Activated CD8-positive, alpha-beta memory T cell treated with anti-CD3 and anti-CD28 coated beads, Interleukin-2, amount 10 ng/mL, durations not matched to agents 7 days and 5 days (primary cell): ENCODE data around the gene RHBDF1. TPM values are rescaled to one million over a fixed set of nuclear protein-coding genes. Genes with fewer than 3 reads are reported as not detected.
"Not testable (repeated sequence)": the region's sequence is repeated elsewhere in the genome, so short reads cannot be mapped to it uniquely, and the experiment has no call there.

Experiments used
- ATAC-seq: fragments of 150-1000 bp; cut with Tn5 transposase; one replicate; pipeline ENCODE4 v1.10.0; 2021; ENCODE audit warnings: moderate library complexity
- CTCF ChIA-PET: fragments of 350-600 bp; sonication (Branson Sonifier 250); formaldehyde crosslinking; loops from one replicate; lab custom pipeline; 2021; ENCODE audit warnings: antibody characterized with exemption; lab: Charles Lee
- DNase-seq: peaks from one replicate; pipeline ENCODE4 v3.0.0-alpha.2; 2020
- H3K27ac Mint-ChIP-seq: one replicate; pipeline ENCODE4 v1.8.0; 2021; ENCODE audit warnings: mild to moderate bottlenecking, mixed read lengths
- H3K27me3 Mint-ChIP-seq: one replicate; pipeline ENCODE4 v1.8.0; 2021; ENCODE audit warnings: mixed read lengths
- H3K36me3 Mint-ChIP-seq: one replicate; pipeline ENCODE4 v1.8.0; 2021; ENCODE audit warnings: mild to moderate bottlenecking, mixed read lengths
- H3K4me1 Mint-ChIP-seq: one replicate; pipeline ENCODE4 v1.8.0; 2021; ENCODE audit warnings: mixed read lengths
- H3K4me3 Mint-ChIP-seq: one replicate; pipeline ENCODE4 v1.8.0; 2021; ENCODE audit warnings: mild to moderate bottlenecking, moderate library complexity, mixed read lengths
- H3K9me3 Mint-ChIP-seq: one replicate; pipeline ENCODE4 v1.8.0; 2022; ENCODE audit warnings: low read depth, mixed read lengths
- microRNA-seq: library from miRNA; unstranded; fragments of <30 nt; microRNA quantifications from one replicate; pipeline ENCODE4 v1.2.0, GENCODE V29; 2022
- total RNA-seq, 2 experiments: library from RNA; stranded (reverse); gene quantifications; one replicate each; pipeline ENCODE4 v1.2.3, GENCODE V29; 2021

Gene RHBDF1
- total RNA-seq, 2 experiments from 2014 or later, result 0.23 to 0.33 TPM

GRCh38 chr16:30627-31026 is 41.8 kb downstream of the RHBDF1 start:
- H3K27ac Mint-ChIP-seq, H3K9me3 Mint-ChIP-seq, H3K27me3 Mint-ChIP-seq, CTCF ChIA-PET, H3K4me3 Mint-ChIP-seq, H3K36me3 Mint-ChIP-seq, H3K4me1 Mint-ChIP-seq, DNase-seq, ATAC-seq: not testable (repeated sequence)

GRCh38 chr16:25926-26348 is 46.5 kb downstream of the RHBDF1 start:
- H3K27me3 Mint-ChIP-seq, CTCF ChIA-PET, H3K27ac Mint-ChIP-seq, H3K4me1 Mint-ChIP-seq, H3K9me3 Mint-ChIP-seq, H3K36me3 Mint-ChIP-seq, DNase-seq, H3K4me3 Mint-ChIP-seq: not testable (repeated sequence)
- peak; percentile 86 for ATAC-seq

DNA sequence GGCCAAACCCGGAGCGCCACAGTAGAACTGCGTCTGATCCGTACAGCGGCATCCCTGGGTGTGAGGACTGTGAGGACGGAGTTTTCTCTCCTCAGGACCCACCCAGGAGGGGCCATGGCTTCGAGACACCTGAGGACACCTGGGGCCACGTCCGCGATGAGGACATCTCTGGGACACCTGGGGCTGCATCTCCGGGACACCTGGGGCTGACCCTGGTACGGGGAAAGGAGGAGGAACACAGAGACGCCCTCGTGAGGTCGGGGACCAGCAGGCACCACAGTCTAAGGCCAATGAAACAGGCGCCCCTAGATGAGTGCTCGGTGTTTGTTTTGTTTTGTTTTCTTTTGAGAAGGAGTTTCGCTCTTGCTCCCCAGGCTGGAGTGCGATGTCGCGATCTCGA is 48.3 kb downstream of the RHBDF1 start:
- DNase-seq, H3K27ac Mint-ChIP-seq, H3K9me3 Mint-ChIP-seq, H3K27me3 Mint-ChIP-seq, ATAC-seq, H3K36me3 Mint-ChIP-seq, CTCF ChIA-PET, H3K4me3 Mint-ChIP-seq, H3K4me1 Mint-ChIP-seq: not testable (repeated sequence)

GRCh38 chr16:20886-21285 is 51.5 kb downstream of the RHBDF1 start:
- H3K9me3 Mint-ChIP-seq, H3K4me1 Mint-ChIP-seq, H3K27me3 Mint-ChIP-seq, ATAC-seq, H3K4me3 Mint-ChIP-seq, H3K27ac Mint-ChIP-seq, DNase-seq, H3K36me3 Mint-ChIP-seq, CTCF ChIA-PET: not testable (repeated sequence)

GRCh38 chr16:17062-17765 is 55.2 kb downstream of the RHBDF1 start:
- H3K27ac Mint-ChIP-seq, CTCF ChIA-PET, H3K9me3 Mint-ChIP-seq, H3K4me3 Mint-ChIP-seq, ATAC-seq, H3K4me1 Mint-ChIP-seq, H3K36me3 Mint-ChIP-seq, H3K27me3 Mint-ChIP-seq, DNase-seq: not testable (repeated sequence)

- H3K36me3 Mint-ChIP-seq, H3K27me3 Mint-ChIP-seq, H3K4me3 Mint-ChIP-seq, H3K9me3 Mint-ChIP-seq, H3K4me1 Mint-ChIP-seq, H3K27ac Mint-ChIP-seq, CTCF ChIA-PET: not testable (repeated sequence)
- ATAC-seq (peak; percentile 42), DNase-seq (peak; percentile 95)
Observed at GRCh38 chr16:10772-11171, 61.7 kb downstream of the RHBDF1 start.

GRCh38 chr16:9903-10665 is 62.3 kb downstream of the RHBDF1 start:
- CTCF ChIA-PET, result no interaction called here
- no peak for DNase-seq
- Mint-ChIP-seq H3K4me1 (no peaks in the 10 kb centered on the region), H3K36me3 (no peaks in the 10 kb centered on the region), H3K27ac (peak overlapping the region; percentile 52), H3K27me3 (no peaks in the 10 kb centered on the region), H3K4me3 (peak overlapping the region; percentile 66), H3K9me3 (no peaks in the 10 kb centered on the region)
- ATAC-seq, result peak; percentile 98

Small RNA genes lying within 50 kb of the gene (microRNA-seq; reads per million reads assigned to microRNA genes)
- not detected for gene MIR6859-4

Other genes starting within 250 kb of the RHBDF1 start
- gene POLR3K, start 19.0 kb downstream of the RHBDF1 start, total RNA-seq, result 10 to 100 TPM; 40.4 to 53.1 TPM
- gene SNRNP25, start 18.8 kb downstream of the RHBDF1 start, total RNA-seq, result 10 to 100 TPM; 86.6 to 90.8 TPM
- 10 to 100 TPM; 60.2 to 60.6 TPM for gene MPG, start 5.6 kb upstream of the RHBDF1 start, total RNA-seq
- gene NPRL3, start 66.0 kb upstream of the RHBDF1 start, total RNA-seq, result 10 to 100 TPM; 33.7 to 34.6 TPM
- gene HBZ, start 80.0 kb upstream of the RHBDF1 start, total RNA-seq, result not detected
- gene HBM, start 93.3 kb upstream of the RHBDF1 start, total RNA-seq, result not detected
- gene HBA2, start 100.2 kb upstream of the RHBDF1 start, total RNA-seq, result not detected
- gene HBA1, start 104.0 kb upstream of the RHBDF1 start, total RNA-seq, result not detected
- not detected for gene HBQ1, start 107.8 kb upstream of the RHBDF1 start, total RNA-seq
- 10 to 100 TPM; 60.0 to 65.3 TPM for gene LUC7L, start 156.8 kb upstream of the RHBDF1 start, total RNA-seq
- gene FAM234A, start 162.2 kb upstream of the RHBDF1 start, total RNA-seq, result 10 to 100 TPM in 1 of 2 experiments, 1 to 10 TPM in 1; 9.1 to 10.1 TPM
- gene RGS11, start 203.3 kb upstream of the RHBDF1 start, total RNA-seq, result not detected
- gene ARHGDIG, start 208.0 kb upstream of the RHBDF1 start, total RNA-seq, result not detected
- gene PDIA2, start 210.5 kb upstream of the RHBDF1 start, total RNA-seq, result not detected